HL-60 (cell line): ENCODE data around the gene EMX2.

Experiments
- GABPA ChIP-seq: IDR thresholded peaks from 2 replicates; pipeline ENCODE4 v1.6.1; 2012; ENCODE audit warnings: low read depth
- SPI1 ChIP-seq: IDR thresholded peaks from 2 replicates; pipeline ENCODE4 v1.6.1; 2012; ENCODE audit warnings: low read depth, mild to moderate bottlenecking, borderline replicate concordance
- TF ChIP-seq, protein P1 (sequence below): IDR thresholded peaks from one replicate; pipeline ENCODE4 v1.5.1; 2011; ENCODE audit warnings: low read length, control low read depth, inconsistent platforms; ENCODE audit not compliant: insufficient read depth

DNA sequence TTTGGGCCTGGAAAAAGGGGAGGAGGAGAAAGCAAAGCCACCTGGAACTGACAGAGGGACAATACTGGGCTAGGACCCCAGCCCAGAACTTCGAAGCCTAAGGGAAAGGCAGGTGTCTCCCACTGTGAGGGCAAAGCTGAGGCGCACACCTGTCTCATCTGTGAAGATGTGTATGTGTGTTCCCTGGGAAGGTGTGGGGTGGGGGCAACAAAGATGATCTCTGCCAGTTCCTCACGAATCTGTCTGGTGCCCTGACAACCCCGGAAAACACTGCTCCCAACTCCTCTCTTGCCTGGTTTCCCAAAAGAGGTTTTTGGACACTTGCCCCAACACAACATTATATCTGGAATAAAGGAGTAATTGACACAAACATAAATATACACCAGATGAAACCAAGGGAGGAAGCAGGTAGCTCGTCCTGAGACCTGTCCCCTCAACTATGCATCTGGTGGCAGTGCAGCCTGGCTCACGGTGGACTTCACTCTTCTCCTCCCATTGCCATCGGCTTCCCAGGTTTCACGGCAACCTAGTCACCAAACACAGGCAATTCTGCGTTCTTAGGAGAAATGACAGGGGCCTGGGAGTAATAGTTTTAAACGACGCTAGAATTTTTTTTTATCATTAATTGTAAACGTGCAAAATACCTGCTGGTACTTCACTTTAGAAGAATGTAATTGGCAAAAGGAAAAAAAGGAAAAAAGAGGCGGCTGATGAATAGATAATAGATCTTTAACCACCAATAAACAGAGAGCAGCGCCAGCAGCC is 1.7 kb upstream of the EMX2 start:
- TF ChIP-seq, protein P1, sequence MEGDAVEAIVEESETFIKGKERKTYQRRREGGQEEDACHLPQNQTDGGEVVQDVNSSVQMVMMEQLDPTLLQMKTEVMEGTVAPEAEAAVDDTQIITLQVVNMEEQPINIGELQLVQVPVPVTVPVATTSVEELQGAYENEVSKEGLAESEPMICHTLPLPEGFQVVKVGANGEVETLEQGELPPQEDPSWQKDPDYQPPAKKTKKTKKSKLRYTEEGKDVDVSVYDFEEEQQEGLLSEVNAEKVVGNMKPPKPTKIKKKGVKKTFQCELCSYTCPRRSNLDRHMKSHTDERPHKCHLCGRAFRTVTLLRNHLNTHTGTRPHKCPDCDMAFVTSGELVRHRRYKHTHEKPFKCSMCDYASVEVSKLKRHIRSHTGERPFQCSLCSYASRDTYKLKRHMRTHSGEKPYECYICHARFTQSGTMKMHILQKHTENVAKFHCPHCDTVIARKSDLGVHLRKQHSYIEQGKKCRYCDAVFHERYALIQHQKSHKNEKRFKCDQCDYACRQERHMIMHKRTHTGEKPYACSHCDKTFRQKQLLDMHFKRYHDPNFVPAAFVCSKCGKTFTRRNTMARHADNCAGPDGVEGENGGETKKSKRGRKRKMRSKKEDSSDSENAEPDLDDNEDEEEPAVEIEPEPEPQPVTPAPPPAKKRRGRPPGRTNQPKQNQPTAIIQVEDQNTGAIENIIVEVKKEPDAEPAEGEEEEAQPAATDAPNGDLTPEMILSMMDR, result no peak
- no peak for TF ChIP-seq GABPA
- TF ChIP-seq SPI1, result no peak
